Astrocyte (in vitro differentiated cells and primary cell): Measurements from ENCODE around the gene UBL4B.

Source experiments
- CTCF ChIP-seq: IDR thresholded peaks from 2 replicates; pipeline ENCODE4 v1.5.1; 2011; ENCODE audit warnings: low read depth, mild to moderate bottlenecking, inconsistent platforms, low read length, moderate library complexity; ENCODE audit not compliant: insufficient read depth
- EZH2 ChIP-seq: IDR thresholded peaks from 2 replicates; pipeline ENCODE4 v1.6.1; 2012; ENCODE audit warnings: mild to moderate bottlenecking, low read length, inconsistent platforms; ENCODE audit not compliant: insufficient read depth

GRCh38 chr1:110152133-110152785 is 40.0 kb downstream of the UBL4B start:
- TF ChIP-seq CTCF (no peak), EZH2 (no peak)
